ENCODE data around the gene CLEC2D.

GRCh38 chr12:9685915-9686314, 16.4 kb downstream of the CLEC2D start:
- no peak for TF ChIP-seq CTCF (IDR thresholded peaks at IDR 0.05 in 8 of 11, conservative IDR thresholded peaks at IDR 0.05 in 3 of 11)
- TF ChIP-seq POLR2A (IDR thresholded peaks at IDR 0.05), result no peak

Measured in spleen (tissue), 7 donors.